Left lung (tissue), 10 donors: ENCODE results near the gene TRIB2. TPM values are rescaled to one million over a fixed set of nuclear protein-coding genes. Genes with fewer than 3 reads are reported as not detected.

Source experiments
- ATAC-seq: fragments of 200-7000 bp; cut with Tn5 transposase; one replicate; pipeline ENCODE4 v1.9.1; 2020; ENCODE audit warnings: moderate library complexity
- DNase-seq, 4 donors: peaks; one replicate each; pipeline ENCODE4 v3.0.0-alpha.2; 2013 to 2020
- H3K27ac ChIP-seq, 2 donors: fragments of 200-600 bp; sonication (generic) in 1 of 2; one replicate each; pipeline versions ENCODE4 v1.5.0 to v1.8.0; 2020 to 2021
- H3K27me3 ChIP-seq, 2 donors: fragments of 200-600 bp; sonication (generic) in 1 of 2; one replicate each; pipeline versions ENCODE4 v1.5.0 to v1.8.0; 2020 to 2021
- H3K36me3 ChIP-seq, 2 donors: fragments of 200-600 bp; sonication (generic) in 1 of 2; one replicate each; pipeline versions ENCODE4 v1.5.0 to v1.8.0; 2020 to 2021
- H3K4me1 ChIP-seq, 2 donors: fragments of 200-600 bp; one replicate each; pipeline ENCODE4 v1.8.0; 2021
- H3K4me3 ChIP-seq, 2 donors: fragments of 200-600 bp; sonication (generic) in 1 of 2; one replicate each; pipeline versions ENCODE4 v1.5.0 to v1.8.0; 2020 to 2021; ENCODE audit warnings: mild to moderate bottlenecking in 1 of 2
- H3K9me3 ChIP-seq, 2 donors: fragments of 200-600 bp; sonication (generic) in 1 of 2; one replicate each; pipeline versions ENCODE4 v1.5.0 to v1.8.0; 2020 to 2021
- CTCF ChIP-seq, 2 donors: fragments of 200-600 bp; sonication (generic) in 1 of 2; IDR thresholded peaks; one replicate each; pipeline versions ENCODE4 v1.5.0 to v1.8.0; 2021; ENCODE audit warnings: antibody characterized with exemption in 2 of 2
- intact Hi-C, 2 donors: fragments of 100-400 bp; cut with DNase I; formaldehyde crosslinking; loops; one replicate each; pipeline versions ENCODE4 v1.11.2 to v1.14.2; 2022
- polyA plus RNA-seq, 6 donors: library from polyadenylated mRNA; unstranded; fragments of 120-200 nt; gene quantifications; one replicate each; pipeline ENCODE4 v1.2.1, GENCODE V29; 2013; ENCODE audit not compliant: insufficient read length in 6 of 6
- total RNA-seq, 2 donors: library from RNA; stranded (reverse); fragmentation: NEBNext Ultra II Directional; extraction: Animal tissue kit (Norgen Biotek cat#: 25700); gene quantifications; one replicate each; pipeline ENCODE4 v1.2.1, GENCODE V29; 2021
- donor health status: DM: no; HTN: yes; CAD: no.
- donor health status: DM: no; HTN: no; CAD: no.

Gene TRIB2
- total and polyA plus RNA-seq, 8 donors = 36.4 to 88.5 (median 76.5) TPM

- ATAC-seq = peak; percentile 82
- Histone ChIP-seq H3K27ac (no peak overlapping the region), H3K9me3 (peaks cover 0 to 5% of the 10 kb centered on the region in 2 donors), H3K4me3 (no peak overlapping the region), H3K4me1 (peaks cover 0 to 3% of the 10 kb centered on the region in 2 donors), H3K36me3 (no peaks in the 10 kb centered on the region), H3K27me3 (no peaks in the 10 kb centered on the region)
- TF ChIP-seq CTCF (IDR thresholded peaks at IDR 0.05) = no peak
- DNase-seq = peak in 2 of 4 donors; percentile 54 to 85
- intact Hi-C loops = no loop called here
Observed at GRCh38 chr2:12702168-12703121, 14.3 kb upstream of the TRIB2 start.

GRCh38 chr2:12704378-12704777, 12.4 kb upstream of the TRIB2 start:
- TF ChIP-seq CTCF (IDR thresholded peaks at IDR 0.05) = no peak
- no peaks in the 10 kb centered on the region for H3K27me3 ChIP-seq
- H3K36me3 ChIP-seq = no peaks in the 10 kb centered on the region
- peaks cover 0 to 3% of the 10 kb centered on the region in 2 donors for H3K4me1 ChIP-seq
- DNase-seq (no peak), ATAC-seq (no peak)
- H3K9me3 ChIP-seq = peaks cover 0 to 5% of the 10 kb centered on the region in 2 donors
- no peak overlapping the region for H3K4me3 ChIP-seq
- no peak overlapping the region for H3K27ac ChIP-seq
- intact Hi-C loops = no loop called here

- ATAC-seq = no peak
Observed at GRCh38 chr2:12705230-12705629, 11.5 kb upstream of the TRIB2 start.

GRCh38 chr2:12705742-12706141, 11.0 kb upstream of the TRIB2 start:
- no peaks in the 10 kb centered on the region for H3K27me3 ChIP-seq
- no peak for TF ChIP-seq CTCF (IDR thresholded peaks at IDR 0.05)
- ATAC-seq (no peak), DNase-seq (no peak)
- H3K4me3 ChIP-seq = no peak overlapping the region
- no peak overlapping the region for H3K27ac ChIP-seq
- intact Hi-C loops = no loop called here
- H3K36me3 ChIP-seq = no peaks in the 10 kb centered on the region
- H3K4me1 ChIP-seq = peaks cover 0 to 6% of the 10 kb centered on the region in 2 donors
- H3K9me3 ChIP-seq = peaks cover 0 to 5% of the 10 kb centered on the region in 2 donors

More at GRCh38 chr2:12705230-12705629, 11.5 kb upstream of the TRIB2 start:
- Histone ChIP-seq H3K36me3 (no peaks in the 10 kb centered on the region), H3K4me1 (peaks cover 0 to 6% of the 10 kb centered on the region in 2 donors), H3K9me3 (peaks cover 0 to 5% of the 10 kb centered on the region in 2 donors), H3K4me3 (no peak overlapping the region), H3K27ac (no peak overlapping the region), H3K27me3 (no peaks in the 10 kb centered on the region)
- intact Hi-C loops = no loop called here
- no peak for TF ChIP-seq CTCF (IDR thresholded peaks at IDR 0.05)
- DNase-seq = no peak

GRCh38 chr2:12708508-12709206, 8.1 kb upstream of the TRIB2 start:
- no peak overlapping the region for H3K4me3 ChIP-seq
- no peaks in the 10 kb centered on the region for H3K36me3 ChIP-seq
- DNase-seq (no peak), ATAC-seq (no peak)
- H3K27me3 ChIP-seq = no peaks in the 10 kb centered on the region
- no peak for TF ChIP-seq CTCF (IDR thresholded peaks at IDR 0.05)
- no peak overlapping the region for H3K27ac ChIP-seq
- intact Hi-C loops = no loop called here
- peaks cover 0 to 5% of the 10 kb centered on the region in 2 donors for H3K9me3 ChIP-seq
- peaks cover 0 to 3% of the 10 kb centered on the region in 2 donors for H3K4me1 ChIP-seq
